GM23338 (cell line): ENCODE data around the gene EFCAB6. TPM values are rescaled to one million over a fixed set of nuclear protein-coding genes. Genes with fewer than 3 reads are reported as not detected.

Source experiments
- ATAC-seq: fragments of 200-7000 bp; cut with Tn5 transposase; 3 replicates; pipeline ENCODE4 v1.9.1; 2020
- DNase-seq: peaks from one replicate; pipeline ENCODE4 v3.0.0-alpha.2; 2015; ENCODE audit warnings: low spot score
- H2AFZ ChIP-seq: fragments of 200-600 bp; sonication (generic); 2 replicates; pipeline ENCODE4 v1.8.0; 2016; ENCODE audit warnings: antibody characterized with exemption, mild to moderate bottlenecking, moderate library complexity
- H3F3A ChIP-seq: fragments of 200-600 bp; sonication (generic); replicated peaks from 2 replicates; pipeline ENCODE4 v1.8.0; 2017; ENCODE audit warnings: antibody characterized with exemption, mixed run types, low read depth
- H3K27ac ChIP-seq: fragments of 200-600 bp; sonication (generic); 2 replicates; pipeline ENCODE4 v1.6.1; 2016; ENCODE audit warnings: low read depth
- H3K27me3 ChIP-seq: fragments of 200-600 bp; sonication (generic); 2 replicates; pipeline ENCODE4 v1.8.0; 2016; ENCODE audit warnings: mild to moderate bottlenecking, mixed run types, moderate library complexity; ENCODE audit not compliant: insufficient read depth
- H3K36me3 ChIP-seq: fragments of 200-600 bp; sonication (generic); 2 replicates; pipeline ENCODE4 v1.8.0; 2016; ENCODE audit warnings: mild to moderate bottlenecking; ENCODE audit not compliant: insufficient read depth
- H3K4me1 ChIP-seq: fragments of 200-600 bp; sonication (generic); 2 replicates; pipeline ENCODE4 v1.8.0; 2016; ENCODE audit warnings: mild to moderate bottlenecking, moderate library complexity; ENCODE audit not compliant: insufficient read depth
- H3K4me2 ChIP-seq: fragments of 200-600 bp; sonication (generic); 2 replicates; pipeline ENCODE4 v1.7.1; 2017; ENCODE audit warnings: mixed run types
- H3K4me3 ChIP-seq: fragments of 200-600 bp; sonication (generic); 2 replicates; pipeline ENCODE4 v1.6.1; 2016; ENCODE audit warnings: mixed run types
- H3K79me2 ChIP-seq: fragments of 200-600 bp; sonication (generic); replicated peaks from 2 replicates; pipeline ENCODE4 v1.8.0; 2017; ENCODE audit warnings: mild to moderate bottlenecking; ENCODE audit not compliant: insufficient read depth
- H3K9me2 ChIP-seq: fragments of 200-600 bp; sonication (generic); 2 replicates; pipeline ENCODE4 v1.8.0; 2017; ENCODE audit not compliant: insufficient read depth
- H4K20me1 ChIP-seq: fragments of 200-600 bp; sonication (generic); replicated peaks from 2 replicates; pipeline ENCODE4 v1.8.0; 2017; ENCODE audit warnings: mild to moderate bottlenecking; ENCODE audit not compliant: insufficient read depth
- H3K27ac Mint-ChIP-seq: 2 replicates; pipeline ENCODE4 v1.8.0; 2020; ENCODE audit warnings: inconsistent platforms, mild to moderate bottlenecking, moderate library complexity, mixed read lengths
- H3K27me3 Mint-ChIP-seq: 3 replicates; pipeline ENCODE4 v1.8.0; 2022; ENCODE audit warnings: low read depth, mild to moderate bottlenecking, moderate library complexity, mixed read lengths, inconsistent platforms; ENCODE audit not compliant: insufficient read depth, poor library complexity
- H3K36me3 Mint-ChIP-seq: 3 replicates; pipeline ENCODE4 v1.8.0; 2021; ENCODE audit warnings: low read depth, mild to moderate bottlenecking, inconsistent platforms, moderate library complexity, mixed read lengths
- H3K4me1 Mint-ChIP-seq: 3 replicates; pipeline ENCODE4 v1.8.0; 2020; ENCODE audit warnings: mild to moderate bottlenecking, inconsistent platforms, mixed read lengths
- H3K4me3 Mint-ChIP-seq: 3 replicates; pipeline ENCODE4 v1.8.0; 2021; ENCODE audit warnings: moderate library complexity, mild to moderate bottlenecking, inconsistent platforms, mixed read lengths
- H3K9me3 Mint-ChIP-seq: 3 replicates; pipeline ENCODE4 v1.8.0; 2020; ENCODE audit warnings: moderate library complexity, mild to moderate bottlenecking, inconsistent platforms, mixed read lengths
- CREB1 ChIP-seq: fragments of 250-450 bp; sonication (Bioruptor Pico); IDR thresholded peaks from 2 replicates; pipeline ENCODE4 v1.5.0; 2020; ENCODE audit warnings: low read depth, mild to moderate bottlenecking, moderate library complexity
- CTCF ChIP-seq, 2 experiments: fragments of 200-600 bp in 1 of 2; sonication (generic) in 1 of 2; conservative IDR thresholded peaks; 2 replicates each; pipeline versions ENCODE4 v1.5.1 to v1.6.1; 2016 to 2017; ENCODE audit warnings: antibody characterized with exemption in 2 of 2, low read depth in 2 of 2, mild to moderate bottlenecking in 2 of 2, moderate library complexity in 1 of 2
- EZH2phosphoT487 ChIP-seq: fragments of 200-600 bp; sonication (generic); IDR thresholded peaks from one replicate; pipeline ENCODE4 v1.8.1; 2018; ENCODE audit warnings: antibody characterized with exemption; ENCODE audit not compliant: unreplicated experiment
- NANOG ChIP-seq: IDR thresholded peaks from 2 replicates; pipeline ENCODE4 v1.6.1; 2016; ENCODE audit warnings: antibody characterized with exemption, borderline replicate concordance
- REST ChIP-seq: IDR thresholded peaks from one replicate; pipeline ENCODE4 v1.6.1; 2018; ENCODE audit warnings: antibody characterized with exemption; ENCODE audit not compliant: unreplicated experiment
- ZNF462 ChIP-seq: fragments of 250-450 bp; sonication (Bioruptor Pico); IDR thresholded peaks from 2 replicates; pipeline ENCODE4 v1.5.0; 2020; ENCODE audit warnings: mild to moderate bottlenecking, moderate library complexity
- polyA plus RNA-seq: library from polyadenylated mRNA; unstranded; fragments of >200 nt; fragmentation: Nextera tagmentation; extraction: Ambion mirVana; gene quantifications from 2 replicates; pipeline ENCODE4 v1.2.1, GENCODE V29; 2016
- total RNA-seq: library from RNA; depleted of rRNA; stranded (reverse); fragments of >200 nt; shearing (Covaris generic); gene quantifications from 2 replicates; pipeline ENCODE4 v1.2.3, GENCODE V29; 2014

EFCAB6 gene
- total and polyA plus RNA-seq, 2 experiments from 2014 or later = 1.1 to 1.8 TPM

GRCh38 chr22:43600265-43600664 lies 211.8 kb downstream of the EFCAB6 start:
- H3K36me3 ChIP-seq = no peaks in the 10 kb centered on the region
- H3K4me1 ChIP-seq = peaks cover 14% of the 10 kb centered on the region
- H3K4me2 ChIP-seq = no peak overlapping the region
- Mint-ChIP-seq H3K4me3 (no peak overlapping the region), H3K36me3 (no peaks in the 10 kb centered on the region; the same call in 1 of the 3 replicates), H3K9me3 (peaks cover 2% of the 10 kb centered on the region; the same call in 1 of the 3 replicates), H3K4me1 (peaks cover 20% of the 10 kb centered on the region), H3K27ac (no peak overlapping the region), H3K27me3 (peaks cover 10% of the 10 kb centered on the region)
- TF ChIP-seq NANOG = no peak
- TF ChIP-seq EZH2phosphoT487 = no peak
- no peaks in the 10 kb centered on the region for H3K27me3 ChIP-seq
- DNase-seq (peak; percentile 22), ATAC-seq (peak; percentile 64)
- no peaks in the 10 kb centered on the region for H3F3A ChIP-seq
- no peaks in the 10 kb centered on the region for H4K20me1 ChIP-seq
- no peak overlapping the region for H3K27ac ChIP-seq
- H3K9me2 ChIP-seq = 0 out of 2 replicates have a peak, but pooled peaks cover 3% of the 10 kb centered on the region
- H2AFZ ChIP-seq = peak overlapping the region; percentile 59
- H3K79me2 ChIP-seq = no peaks in the 10 kb centered on the region
- no peak overlapping the region for H3K4me3 ChIP-seq

- Histone ChIP-seq H3K79me2 (no peaks in the 10 kb centered on the region), H3K9me2 (no peaks in the 10 kb centered on the region), H3K27ac (no peak overlapping the region), H3K4me1 (no peaks in the 10 kb centered on the region), H3K4me3 (no peak overlapping the region), H3K36me3 (no peaks in the 10 kb centered on the region), H3F3A (no peaks in the 10 kb centered on the region), H4K20me1 (no peaks in the 10 kb centered on the region), H2AFZ (no peak overlapping the region), H3K4me2 (no peak overlapping the region), H3K27me3 (no peaks in the 10 kb centered on the region)
- H3K36me3 Mint-ChIP-seq = no peaks in the 10 kb centered on the region; the same call in 2 of the 3 replicates
- no peak overlapping the region for H3K4me3 Mint-ChIP-seq
- H3K27me3 Mint-ChIP-seq = peaks cover 4% of the 10 kb centered on the region
- peak; percentile 95 for ATAC-seq
- H3K27ac Mint-ChIP-seq = no peak overlapping the region
- H3K4me1 Mint-ChIP-seq = no peaks in the 10 kb centered on the region
- DNase-seq = peak; percentile 73
- TF ChIP-seq NANOG (no peak), ZNF462 (no peak), CTCF (conservative IDR thresholded peaks at IDR 0.05; ENCODE audit: low read depth in 2 of 2) (peak; percentile 53 to 77), REST (no peak), CREB1 (CRISPR knock-in tag) (no peak)
- no peaks in the 10 kb centered on the region for H3K9me3 Mint-ChIP-seq
These were observed 219.6 kb downstream of the EFCAB6 start for GRCh38 chr22:43592476-43592875.
